PFSK-1 (cell line): Measurements from ENCODE around the gene NRDC. TPM values are rescaled to one million over a fixed set of nuclear protein-coding genes. Genes with fewer than 3 reads are reported as not detected.
A peak's percentile ranks its signal among the peaks of the same experiment; 100 is the strongest.

Source experiments
- FOXP2 ChIP-seq: optimal IDR thresholded peaks from 2 replicates; pipeline ENCODE3; 2011; ENCODE audit warnings: borderline replicate concordance, control low read depth, inconsistent platforms; ENCODE audit not compliant: insufficient read depth; ENCODE audit errors: extremely low read length, extremely low read depth
- POLR2AphosphoS5 ChIP-seq: IDR thresholded peaks from 2 replicates; pipeline ENCODE4 v1.6.1; 2012; ENCODE audit warnings: low read depth, mild to moderate bottlenecking, control low read depth, low read length, moderate library complexity
- SIN3A ChIP-seq: IDR thresholded peaks from 2 replicates; pipeline ENCODE4 v1.6.1; 2012; ENCODE audit warnings: mild to moderate bottlenecking, low read length, moderate library complexity, borderline replicate concordance; ENCODE audit not compliant: insufficient read depth
- TAF1 ChIP-seq: IDR thresholded peaks from 2 replicates; pipeline ENCODE4 v1.6.1; 2012; ENCODE audit warnings: low read length, control low read depth, borderline replicate concordance; ENCODE audit not compliant: insufficient read depth
- polyA plus RNA-seq: library from polyadenylated mRNA; unstranded; fragments of >200 nt; gene quantifications from one replicate; pipeline ENCODE4 v1.2.1, GENCODE V29; 2012; ENCODE audit warnings: low read depth, missing spikeins; ENCODE audit not compliant: insufficient read length
- TF ChIP-seq, protein P1 (sequence below), 2 experiments: IDR thresholded peaks; 2 replicates each; pipeline versions ENCODE4 v1.6.1 to v1.8.0; 2011 to 2012; ENCODE audit warnings: low read depth in 2 of 2, low read length in 2 of 2, control low read depth in 1 of 2, inconsistent platforms in 1 of 2, mild to moderate bottlenecking in 1 of 2, moderate library complexity in 1 of 2; ENCODE audit not compliant: insufficient read depth in 1 of 2

NRDC gene, protein sequence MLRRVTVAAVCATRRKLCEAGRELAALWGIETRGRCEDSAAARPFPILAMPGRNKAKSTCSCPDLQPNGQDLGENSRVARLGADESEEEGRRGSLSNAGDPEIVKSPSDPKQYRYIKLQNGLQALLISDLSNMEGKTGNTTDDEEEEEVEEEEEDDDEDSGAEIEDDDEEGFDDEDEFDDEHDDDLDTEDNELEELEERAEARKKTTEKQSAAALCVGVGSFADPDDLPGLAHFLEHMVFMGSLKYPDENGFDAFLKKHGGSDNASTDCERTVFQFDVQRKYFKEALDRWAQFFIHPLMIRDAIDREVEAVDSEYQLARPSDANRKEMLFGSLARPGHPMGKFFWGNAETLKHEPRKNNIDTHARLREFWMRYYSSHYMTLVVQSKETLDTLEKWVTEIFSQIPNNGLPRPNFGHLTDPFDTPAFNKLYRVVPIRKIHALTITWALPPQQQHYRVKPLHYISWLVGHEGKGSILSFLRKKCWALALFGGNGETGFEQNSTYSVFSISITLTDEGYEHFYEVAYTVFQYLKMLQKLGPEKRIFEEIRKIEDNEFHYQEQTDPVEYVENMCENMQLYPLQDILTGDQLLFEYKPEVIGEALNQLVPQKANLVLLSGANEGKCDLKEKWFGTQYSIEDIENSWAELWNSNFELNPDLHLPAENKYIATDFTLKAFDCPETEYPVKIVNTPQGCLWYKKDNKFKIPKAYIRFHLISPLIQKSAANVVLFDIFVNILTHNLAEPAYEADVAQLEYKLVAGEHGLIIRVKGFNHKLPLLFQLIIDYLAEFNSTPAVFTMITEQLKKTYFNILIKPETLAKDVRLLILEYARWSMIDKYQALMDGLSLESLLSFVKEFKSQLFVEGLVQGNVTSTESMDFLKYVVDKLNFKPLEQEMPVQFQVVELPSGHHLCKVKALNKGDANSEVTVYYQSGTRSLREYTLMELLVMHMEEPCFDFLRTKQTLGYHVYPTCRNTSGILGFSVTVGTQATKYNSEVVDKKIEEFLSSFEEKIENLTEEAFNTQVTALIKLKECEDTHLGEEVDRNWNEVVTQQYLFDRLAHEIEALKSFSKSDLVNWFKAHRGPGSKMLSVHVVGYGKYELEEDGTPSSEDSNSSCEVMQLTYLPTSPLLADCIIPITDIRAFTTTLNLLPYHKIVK
- polyA plus RNA-seq, result 83.3 TPM

DNA sequence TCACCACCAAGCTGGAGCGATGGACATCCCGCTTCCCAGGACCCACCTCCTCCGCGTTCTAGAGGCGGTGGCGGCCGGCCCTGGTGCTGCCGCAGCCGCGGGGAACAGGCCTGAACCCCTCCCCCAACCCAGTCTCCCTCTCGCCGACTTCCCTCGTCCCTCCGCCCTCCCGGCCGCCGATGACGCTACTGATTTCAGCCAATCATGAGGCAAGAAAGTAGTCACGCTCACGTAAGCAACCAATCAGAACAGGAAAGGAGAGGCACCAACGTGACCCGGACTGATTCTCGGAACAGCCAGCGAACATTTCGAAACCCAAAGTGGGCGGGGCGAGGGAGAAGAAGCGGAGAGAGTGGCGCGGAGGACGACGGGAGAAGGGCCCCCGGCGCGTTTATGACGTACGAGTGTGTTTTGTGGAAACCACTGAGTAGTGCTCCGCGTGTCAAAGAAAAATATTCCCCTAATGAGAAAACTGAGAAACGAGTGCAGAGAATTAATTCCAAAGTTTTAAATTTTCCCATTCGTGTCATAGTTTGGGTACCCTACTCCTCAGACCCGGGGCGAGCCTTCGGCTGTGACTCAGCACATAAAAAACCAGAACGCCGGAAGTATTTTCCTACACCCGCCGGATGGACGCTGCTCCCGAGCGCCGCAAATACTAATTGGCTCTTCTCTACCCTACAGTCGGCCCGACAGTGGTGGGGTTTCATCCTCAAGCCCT, at the start of gene NRDC:
Gene NRDC, minus strand, starts transcription at position 112 of the 721 bp plus-strand sequence. CDS start 112 bp downstream, outside the sequence.
- TF ChIP-seq, protein P1, sequence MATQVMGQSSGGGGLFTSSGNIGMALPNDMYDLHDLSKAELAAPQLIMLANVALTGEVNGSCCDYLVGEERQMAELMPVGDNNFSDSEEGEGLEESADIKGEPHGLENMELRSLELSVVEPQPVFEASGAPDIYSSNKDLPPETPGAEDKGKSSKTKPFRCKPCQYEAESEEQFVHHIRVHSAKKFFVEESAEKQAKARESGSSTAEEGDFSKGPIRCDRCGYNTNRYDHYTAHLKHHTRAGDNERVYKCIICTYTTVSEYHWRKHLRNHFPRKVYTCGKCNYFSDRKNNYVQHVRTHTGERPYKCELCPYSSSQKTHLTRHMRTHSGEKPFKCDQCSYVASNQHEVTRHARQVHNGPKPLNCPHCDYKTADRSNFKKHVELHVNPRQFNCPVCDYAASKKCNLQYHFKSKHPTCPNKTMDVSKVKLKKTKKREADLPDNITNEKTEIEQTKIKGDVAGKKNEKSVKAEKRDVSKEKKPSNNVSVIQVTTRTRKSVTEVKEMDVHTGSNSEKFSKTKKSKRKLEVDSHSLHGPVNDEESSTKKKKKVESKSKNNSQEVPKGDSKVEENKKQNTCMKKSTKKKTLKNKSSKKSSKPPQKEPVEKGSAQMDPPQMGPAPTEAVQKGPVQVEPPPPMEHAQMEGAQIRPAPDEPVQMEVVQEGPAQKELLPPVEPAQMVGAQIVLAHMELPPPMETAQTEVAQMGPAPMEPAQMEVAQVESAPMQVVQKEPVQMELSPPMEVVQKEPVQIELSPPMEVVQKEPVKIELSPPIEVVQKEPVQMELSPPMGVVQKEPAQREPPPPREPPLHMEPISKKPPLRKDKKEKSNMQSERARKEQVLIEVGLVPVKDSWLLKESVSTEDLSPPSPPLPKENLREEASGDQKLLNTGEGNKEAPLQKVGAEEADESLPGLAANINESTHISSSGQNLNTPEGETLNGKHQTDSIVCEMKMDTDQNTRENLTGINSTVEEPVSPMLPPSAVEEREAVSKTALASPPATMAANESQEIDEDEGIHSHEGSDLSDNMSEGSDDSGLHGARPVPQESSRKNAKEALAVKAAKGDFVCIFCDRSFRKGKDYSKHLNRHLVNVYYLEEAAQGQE (IDR thresholded peaks at IDR 0.05; ENCODE audit: insufficient read depth in 1 of 2, low read depth in 2 of 2, low read length in 2 of 2), result peak; percentile 43 to 50; a peak in 1 of 4 replicates
- peak; percentile 72 for TF ChIP-seq POLR2AphosphoS5
- TF ChIP-seq TAF1, result peak; percentile 98
- TF ChIP-seq FOXP2, result no peak
- TF ChIP-seq SIN3A, result no peak

DNA sequence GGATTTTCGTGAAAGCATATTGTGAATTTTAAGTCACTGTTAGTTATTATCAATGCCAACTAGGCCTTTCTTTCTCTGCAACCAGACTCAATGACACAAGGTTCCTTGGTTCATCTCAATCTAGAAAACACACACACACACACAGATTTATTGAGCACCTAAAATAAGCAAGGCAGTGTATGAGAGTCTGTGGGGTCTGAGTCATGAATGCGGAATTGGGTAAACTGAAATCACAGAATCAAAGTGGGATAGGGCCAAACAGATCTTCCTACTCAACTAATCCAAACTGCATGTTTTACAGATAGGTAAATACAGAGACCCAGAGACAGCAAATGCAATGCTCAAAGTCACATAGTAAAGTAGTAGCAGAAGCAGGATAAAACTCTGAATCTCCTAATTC, 48.5 kb upstream of the NRDC start:
- TF ChIP-seq, protein P1 (IDR thresholded peaks at IDR 0.05; ENCODE audit: insufficient read depth in 1 of 2, low read depth in 2 of 2, low read length in 2 of 2), result no peak
- no peak for TF ChIP-seq TAF1
- TF ChIP-seq POLR2AphosphoS5, result no peak
- no peak for TF ChIP-seq SIN3A

- TF ChIP-seq TAF1, result no peak
- TF ChIP-seq FOXP2, result no peak
- no peak for TF ChIP-seq POLR2AphosphoS5
- TF ChIP-seq, protein P1 (IDR thresholded peaks at IDR 0.05; ENCODE audit: insufficient read depth in 1 of 2, low read depth in 2 of 2, low read length in 2 of 2), result no peak
- TF ChIP-seq SIN3A, result no peak
Measured at GRCh38 chr1:51926171-51926812, 47.8 kb upstream of the NRDC start.

DNA sequence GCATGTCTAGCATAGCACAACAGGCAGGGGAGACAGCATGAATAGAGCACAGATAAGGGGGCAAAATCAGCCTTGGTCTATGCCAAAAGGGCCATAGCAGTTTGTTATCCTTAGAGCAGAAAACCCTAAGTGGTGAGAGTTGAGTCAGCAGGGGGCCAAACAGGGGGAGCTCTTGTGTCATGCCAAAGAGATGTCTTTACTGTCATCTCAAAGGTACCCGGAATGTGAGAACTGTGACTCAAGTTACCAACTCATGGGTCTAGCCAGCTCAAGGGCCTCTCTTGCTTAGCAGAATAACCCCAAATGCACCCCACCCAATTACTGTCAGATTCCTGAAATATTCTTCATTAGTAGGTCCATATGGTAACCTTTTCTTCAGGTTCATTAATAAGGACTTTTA, 45.9 kb upstream of the NRDC start:
- TF ChIP-seq, protein P1 (IDR thresholded peaks at IDR 0.05; ENCODE audit: insufficient read depth in 1 of 2, low read depth in 2 of 2, low read length in 2 of 2), result no peak
- TF ChIP-seq POLR2AphosphoS5, result no peak
- no peak for TF ChIP-seq TAF1
- TF ChIP-seq SIN3A, result no peak
- no peak for TF ChIP-seq FOXP2
